ENCODE measurements around the gene MBD2. TPM values are rescaled to one million over a fixed set of nuclear protein-coding genes. Genes with fewer than 3 reads are reported as not detected.

MBD2 gene
- total and polyA plus RNA-seq, 2 of the 8 experiments (the other 6 are each of a cell fraction or from before 2014, with no cell fraction given) = 36.2 to 52.7 TPM

DNA sequence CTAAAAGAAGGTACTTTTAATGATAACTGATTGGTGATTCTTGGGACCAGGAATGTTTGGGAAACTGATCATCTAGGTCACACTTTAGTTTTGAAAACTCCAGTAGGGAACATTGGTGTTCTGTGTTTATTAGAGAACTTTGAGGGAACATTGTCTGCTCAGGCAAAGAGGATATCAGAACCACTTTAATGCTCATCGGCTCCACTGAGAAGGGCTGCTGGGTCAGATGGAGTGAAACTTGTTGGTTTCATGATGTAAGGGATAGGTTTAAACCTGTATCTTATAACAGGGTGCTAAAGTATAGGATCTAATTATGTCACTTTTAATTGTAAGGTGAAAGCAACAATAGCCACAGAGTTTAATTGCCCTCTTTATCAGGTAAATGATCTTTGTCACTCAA is 30.7 kb upstream of the MBD2 start:
- Histone ChIP-seq H3K56ac (replicated peaks; ENCODE audit: insufficient read length, low read depth, low read length) (no peak overlapping the region), H4K8ac (ENCODE audit: extremely low read depth, insufficient read depth, low read length) (no peak overlapping the region), H2BK12ac (ENCODE audit: low read depth, low read length) (0 out of 2 replicates have a peak overlapping the region, but pooled peaks have one; percentile 54), H3K9ac (replicated peaks in 1 of 4; ENCODE audit: extremely low read depth in 1 of 4, low read depth in 3 of 4, low read length in 3 of 4) (peak overlapping the region in 1 of 4 experiments; percentile 34; a peak in 1 of 7 replicates), H3K4me3 (ENCODE audit: extremely low read depth in 1 of 4, insufficient read depth in 2 of 4, low read depth in 3 of 4, low read length in 4 of 4) (no peak overlapping the region), H3K23ac (ENCODE audit: insufficient read length) (no peak overlapping the region), H3K9me3 (ENCODE audit: insufficient read depth in 2 of 2, low read depth in 1 of 2, low read length in 1 of 2) (no peaks in the 10 kb centered on the region; a peak in 1 of 4 replicates), H3K79me2 (ENCODE audit: control insufficient read depth in 1 of 2, insufficient read depth in 2 of 2, low read length in 2 of 2) (no peaks in the 10 kb centered on the region), H4K5ac (ENCODE audit: insufficient read length, low read depth, low read length) (no peak overlapping the region), H2BK120ac (replicated peaks; ENCODE audit: low read depth, low read length) (no peak overlapping the region), H3K23me2 (ENCODE audit: low read depth, low read length) (no peaks in the 10 kb centered on the region), H2BK20ac (ENCODE audit: low read length) (no peak overlapping the region), H3K36me3 (ENCODE audit: control insufficient read depth in 2 of 4, insufficient read depth in 4 of 4, low read length in 3 of 4) (no peaks in the 10 kb centered on the region), H2BK15ac (ENCODE audit: low read length) (no peak overlapping the region), H3K27me3 (replicated peaks in 1 of 4; ENCODE audit: control insufficient read depth in 3 of 4, extremely low read depth in 1 of 4, insufficient read depth in 3 of 4, low read length in 3 of 4) (no peaks in the 10 kb centered on the region), H3K18ac (ENCODE audit: extremely low read depth, low read length) (no peak overlapping the region), H3K27ac (ENCODE audit: low read depth, low read length) (no peak overlapping the region), H3K4ac (replicated peaks; ENCODE audit: insufficient read length, low read depth, low read length) (no peak overlapping the region), H3K4me1 (replicated peaks in 1 of 4; ENCODE audit: control insufficient read depth in 3 of 4, insufficient read depth in 4 of 4, low read length in 3 of 4) (peaks cover 0 to 13% (median 9%) of the 10 kb centered on the region in 4 experiments; a peak in 5 of 7 replicates), H3K14ac (ENCODE audit: insufficient read length) (no peak overlapping the region), H4K91ac (replicated peaks; ENCODE audit: insufficient read length, low read length) (no peak overlapping the region), H2BK5ac (ENCODE audit: low read depth, low read length) (no peak overlapping the region), H3K4me2 (ENCODE audit: insufficient read depth in 1 of 2, low read depth in 2 of 2, low read length in 2 of 2) (no peak overlapping the region), H2AFZ (ENCODE audit: low read length) (no peak overlapping the region), H4K20me1 (replicated peaks in 1 of 2; ENCODE audit: control insufficient read depth in 1 of 2, insufficient read depth in 2 of 2, low read length in 2 of 2) (no peaks in the 10 kb centered on the region), H2AK5ac (ENCODE audit: low read depth, low read length) (no peak overlapping the region), H3K79me1 (ENCODE audit: low read depth, low read length) (no peaks in the 10 kb centered on the region)
- FAIRE-seq = no peak
- WGBS, 2 experiments (ENCODE audit: extremely low coverage in 1 of 2, insufficient coverage in 1 of 2, insufficient read length in 1 of 2, insufficient replicate concordance in 2 of 2, low coverage in 1 of 2, low lambda C conversion rate in 2 of 2, missing lambda C conversion rate in 1 of 2) = 86% methylated on average over 1 of the region's 1 CpG; no CpG with 5 or more reads in 1 of the 2 experiments
- POLR2A ChIA-PET (ENCODE audit: partially characterized antibody) = no interaction called here
- DNase-seq (ENCODE audit: low read depth in 1 of 2, low spot score in 2 of 2) = no peak
- TF ChIP-seq KDM1A (IDR thresholded peaks at IDR 0.05; ENCODE audit: borderline replicate concordance, low read length) = no peak
- TF ChIP-seq KDM4A (IDR thresholded peaks at IDR 0.05; ENCODE audit: low read depth, low read length, severe bottlenecking) = no peak
- TF ChIP-seq TCF12 (IDR thresholded peaks at IDR 0.05; ENCODE audit: low read depth, low read length) = no peak
- no peak for TF ChIP-seq EZH2 (IDR thresholded peaks at IDR 0.05; ENCODE audit: low read depth, low read length, severe bottlenecking)
- TF ChIP-seq, protein P1, sequence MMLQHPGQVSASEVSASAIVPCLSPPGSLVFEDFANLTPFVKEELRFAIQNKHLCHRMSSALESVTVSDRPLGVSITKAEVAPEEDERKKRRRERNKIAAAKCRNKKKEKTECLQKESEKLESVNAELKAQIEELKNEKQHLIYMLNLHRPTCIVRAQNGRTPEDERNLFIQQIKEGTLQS (IDR thresholded peaks at IDR 0.05; ENCODE audit: insufficient read depth, low read depth, low read length) = no peak
- TF ChIP-seq BACH1 (IDR thresholded peaks at IDR 0.05; ENCODE audit: low read length) = no peak
- TF ChIP-seq JUN (IDR thresholded peaks at IDR 0.05; ENCODE audit: low read depth, low read length) = no peak
- no peak for TF ChIP-seq CEBPB (IDR thresholded peaks at IDR 0.05; ENCODE audit: low read depth, low read length)
- no peak for TF ChIP-seq GTF2F1 (IDR thresholded peaks at IDR 0.05; ENCODE audit: borderline replicate concordance, low read depth, low read length)
- no peak for TF ChIP-seq RFX5 (IDR thresholded peaks at IDR 0.05; ENCODE audit: borderline replicate concordance, low read depth, low read length)
- TF ChIP-seq RNF2 (IDR thresholded peaks at IDR 0.05; ENCODE audit: borderline replicate concordance, low read depth, low read length, missing control alignments, poor library complexity, severe bottlenecking) = no peak
- TF ChIP-seq TEAD4 (IDR thresholded peaks at IDR 0.05; ENCODE audit: low read depth, low read length) = no peak
- TF ChIP-seq NANOG (IDR thresholded peaks at IDR 0.05; ENCODE audit: insufficient read depth, low read depth, low read length, poor library complexity, severe bottlenecking) = no peak
- TF ChIP-seq MAFK (IDR thresholded peaks at IDR 0.05; ENCODE audit: low read depth, low read length) = no peak
- CTCF ChIA-PET (ENCODE audit: partially characterized antibody) = no interaction called here

All from H1 (cell line).